Transverse colon (tissue), 3 donors: ENCODE results near the gene APOD.
"Not testable (repeated sequence)": the region's sequence is repeated elsewhere in the genome, so short reads cannot be mapped to it uniquely, and the experiment has no call there.

Experiments used
- EP300 ChIP-seq: sonication (generic); formaldehyde crosslinking; IDR thresholded peaks from one replicate; pipeline ENCODE4 v1.6.1; 2017; ENCODE audit warnings: antibody characterized with exemption, low read depth
- TF ChIP-seq, protein P1 (sequence below), 5 experiments: fragments of 200-600 bp in 3 of 5; fragments of 450-650 bp in 2 of 5; sonication (generic) in 3 of 5; IDR thresholded peaks; 1 replicate in 2 of 5; 2 replicates in 3 of 5; pipeline ENCODE4 v1.5.1; 2016 to 2017; ENCODE audit warnings: antibody characterized with exemption in 5 of 5, inconsistent platforms in 3 of 5, mild to moderate bottlenecking in 2 of 5, moderate library complexity in 1 of 5

DNA sequence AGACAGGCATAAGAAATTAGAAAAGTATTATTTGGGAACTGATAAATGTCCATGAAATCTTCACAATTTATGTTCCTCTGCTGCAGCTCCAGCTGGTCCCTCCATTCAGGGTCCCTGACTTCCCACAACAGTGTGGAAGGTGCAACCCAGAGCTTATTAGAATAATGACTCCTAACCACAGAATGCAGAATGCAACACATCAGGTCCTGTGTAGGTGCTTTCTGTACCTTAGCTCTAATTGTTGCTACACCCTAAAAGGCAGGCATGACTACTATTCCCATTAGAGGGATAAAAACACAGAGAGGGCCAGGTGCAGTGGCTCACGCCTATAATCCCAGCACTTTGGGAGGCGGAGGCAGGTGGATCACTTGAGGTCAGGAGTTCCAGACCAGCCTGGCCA, 6.6 kb upstream of the APOD start:
- TF ChIP-seq, protein P1, sequence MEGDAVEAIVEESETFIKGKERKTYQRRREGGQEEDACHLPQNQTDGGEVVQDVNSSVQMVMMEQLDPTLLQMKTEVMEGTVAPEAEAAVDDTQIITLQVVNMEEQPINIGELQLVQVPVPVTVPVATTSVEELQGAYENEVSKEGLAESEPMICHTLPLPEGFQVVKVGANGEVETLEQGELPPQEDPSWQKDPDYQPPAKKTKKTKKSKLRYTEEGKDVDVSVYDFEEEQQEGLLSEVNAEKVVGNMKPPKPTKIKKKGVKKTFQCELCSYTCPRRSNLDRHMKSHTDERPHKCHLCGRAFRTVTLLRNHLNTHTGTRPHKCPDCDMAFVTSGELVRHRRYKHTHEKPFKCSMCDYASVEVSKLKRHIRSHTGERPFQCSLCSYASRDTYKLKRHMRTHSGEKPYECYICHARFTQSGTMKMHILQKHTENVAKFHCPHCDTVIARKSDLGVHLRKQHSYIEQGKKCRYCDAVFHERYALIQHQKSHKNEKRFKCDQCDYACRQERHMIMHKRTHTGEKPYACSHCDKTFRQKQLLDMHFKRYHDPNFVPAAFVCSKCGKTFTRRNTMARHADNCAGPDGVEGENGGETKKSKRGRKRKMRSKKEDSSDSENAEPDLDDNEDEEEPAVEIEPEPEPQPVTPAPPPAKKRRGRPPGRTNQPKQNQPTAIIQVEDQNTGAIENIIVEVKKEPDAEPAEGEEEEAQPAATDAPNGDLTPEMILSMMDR (IDR thresholded peaks at IDR 0.05): not testable (repeated sequence)
- not testable (repeated sequence) for TF ChIP-seq EP300
